IPS DF 6.9 (cell line): ENCODE data around the gene PRRX1.

Source experiments
- DNase-seq: peaks from one replicate; pipeline ENCODE4 v3.0.0-alpha.2; 2013; ENCODE audit warnings: low read depth, low spot score
- H3K27ac ChIP-seq: one replicate; pipeline ENCODE4 v1.5.1; 2013; ENCODE audit warnings: low read length, control low read depth
- H3K27me3 ChIP-seq: 2 replicates; pipeline ENCODE4 v1.6.1; 2013; ENCODE audit warnings: mild to moderate bottlenecking, low read length; ENCODE audit not compliant: control insufficient read depth, insufficient read depth
- H3K36me3 ChIP-seq: 2 replicates; pipeline ENCODE4 v1.6.1; 2013; ENCODE audit warnings: low read length; ENCODE audit not compliant: control insufficient read depth, insufficient read depth
- H3K4me1 ChIP-seq: 2 replicates; pipeline ENCODE4 v1.6.1; 2013; ENCODE audit warnings: low read length; ENCODE audit not compliant: control insufficient read depth, insufficient read depth
- H3K4me3 ChIP-seq: 2 replicates; pipeline ENCODE4 v1.5.1; 2013; ENCODE audit warnings: mild to moderate bottlenecking, low read length
- H3K9me3 ChIP-seq: 2 replicates; pipeline ENCODE4 v1.6.1; 2013; ENCODE audit warnings: low read length, inconsistent platforms; ENCODE audit not compliant: control insufficient read depth, insufficient read depth
- WGBS: extraction: QIAGEN DNeasy Blood & Tissue Kit; methylation state at CpG from one replicate; pipeline ENCODE4 v1.1.7; 2013; ENCODE audit warnings: mixed read lengths, missing lambda C conversion rate; ENCODE audit not compliant: insufficient read length, insufficient coverage; 5-methylcytosine and 5-hydroxymethylcytosine counted together

The PRRX1 gene

GRCh38 chr1:170769691-170770090 is 105.8 kb downstream of the PRRX1 start:
- no peak for DNase-seq
- Histone ChIP-seq H3K4me1 (no peaks in the 10 kb centered on the region), H3K4me3 (no peak overlapping the region), H3K27me3 (no peaks in the 10 kb centered on the region), H3K36me3 (no peaks in the 10 kb centered on the region), H3K9me3 (no peaks in the 10 kb centered on the region), H3K27ac (no peak overlapping the region)
- WGBS: no CpG with 5 or more reads among the region's 1 CpG

GRCh38 chr1:170770254-170770653 is 106.3 kb downstream of the PRRX1 start:
- H3K27ac ChIP-seq: no peak overlapping the region
- no peaks in the 10 kb centered on the region for H3K9me3 ChIP-seq
- H3K36me3 ChIP-seq: no peaks in the 10 kb centered on the region
- no peak overlapping the region for H3K4me3 ChIP-seq
- no peak for DNase-seq
- H3K27me3 ChIP-seq: no peaks in the 10 kb centered on the region
- H3K4me1 ChIP-seq: no peaks in the 10 kb centered on the region

GRCh38 chr1:170776252-170776651 is 112.3 kb downstream of the PRRX1 start:
- Histone ChIP-seq H3K4me1 (no peaks in the 10 kb centered on the region), H3K27ac (no peak overlapping the region), H3K36me3 (no peaks in the 10 kb centered on the region), H3K27me3 (no peaks in the 10 kb centered on the region), H3K4me3 (no peak overlapping the region), H3K9me3 (no peaks in the 10 kb centered on the region)
- WGBS: no CpG with 5 or more reads among the region's 3 CpGs
- DNase-seq: no peak

- DNase-seq: no peak
- H3K27me3 ChIP-seq: no peaks in the 10 kb centered on the region
- H3K27ac ChIP-seq: no peak overlapping the region
- H3K4me3 ChIP-seq: no peak overlapping the region
- H3K4me1 ChIP-seq: no peaks in the 10 kb centered on the region
- no peaks in the 10 kb centered on the region for H3K9me3 ChIP-seq
- WGBS: no CpG with 5 or more reads among the region's 3 CpGs
- H3K36me3 ChIP-seq: no peaks in the 10 kb centered on the region
Observed at GRCh38 chr1:170776777-170777176, 112.8 kb downstream of the PRRX1 start.
